Measurements from ENCODE around the gene LARP4B. TPM values are rescaled to one million over a fixed set of nuclear protein-coding genes. Genes with fewer than 3 reads are reported as not detected.

LARP4B gene
- total and polyA plus RNA-seq, 2 donors (not counting 1 experiment from before 2014, with no cell fraction given): 35.6 to 129 TPM

DNA sequence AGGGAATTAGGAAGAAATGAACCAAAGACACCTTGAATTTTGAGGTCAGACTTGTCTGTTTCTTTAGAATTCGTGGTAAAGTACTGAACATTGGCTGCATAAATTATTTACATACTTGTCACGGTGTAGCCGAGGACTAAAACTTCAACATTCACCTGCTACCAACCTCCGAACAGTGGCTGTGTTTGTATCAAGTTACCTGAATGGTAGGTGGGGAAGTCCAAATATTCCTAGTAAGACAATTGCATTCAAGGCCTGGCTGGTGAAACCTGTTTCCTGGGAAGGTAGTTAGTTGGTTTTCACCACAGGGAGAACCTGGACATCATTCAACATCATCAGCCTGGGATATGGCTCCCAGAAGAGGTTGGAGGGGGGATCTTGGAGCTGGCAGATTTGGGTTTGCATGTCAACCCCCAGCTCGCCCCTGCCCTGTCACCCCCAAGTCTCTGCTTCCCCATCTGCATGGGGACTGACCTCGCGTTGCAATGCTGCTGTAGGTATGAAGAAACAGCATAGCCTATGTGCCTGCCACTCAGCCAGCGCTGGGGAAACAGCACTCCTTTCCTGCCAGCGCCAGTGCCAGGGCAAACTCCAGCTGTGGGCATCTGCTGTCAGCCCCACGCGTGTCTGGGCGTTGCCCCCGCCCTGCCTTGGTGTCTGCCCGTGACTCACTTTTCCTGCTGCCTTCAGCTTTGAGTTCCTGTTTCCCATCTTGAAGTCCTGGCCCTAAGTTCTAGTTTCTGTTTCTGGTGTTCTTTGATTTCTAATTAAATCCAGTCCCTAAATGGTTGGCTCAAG lies 12.7 kb upstream of the LARP4B start:
- no peaks in the 10 kb centered on the region for H3K79me2 ChIP-seq (ENCODE audit: control insufficient read depth, insufficient read depth, low read length)
- H2AFZ ChIP-seq (ENCODE audit: insufficient read depth, low read depth, low read length, poor library complexity, severe bottlenecking): peak overlapping the region; percentile 63
- peak overlapping the region; percentile 62 for H3K4me2 ChIP-seq (replicated peaks; ENCODE audit: low read depth, low read length, poor library complexity, severe bottlenecking)
- peaks cover 11 to 18% of the 10 kb centered on the region in 2 donors for H3K4me1 ChIP-seq (ENCODE audit: control insufficient read depth in 2 of 2, insufficient read depth in 2 of 2, low read length in 2 of 2)
- ATAC-seq (ENCODE audit: low read depth): peak; percentile 77
- H3K4me3 Mint-ChIP-seq: peak overlapping the region; percentile 66
- H3K27me3 Mint-ChIP-seq: no peaks in the 10 kb centered on the region
- no peaks in the 10 kb centered on the region for H3K9me3 ChIP-seq (ENCODE audit: control extremely low read depth in 1 of 3, control insufficient read depth in 2 of 3, insufficient read depth in 1 of 3, low read length in 2 of 3)
- no peaks in the 10 kb centered on the region for H3K36me3 ChIP-seq (replicated peaks in 1 of 2; ENCODE audit: control extremely low read depth in 1 of 2, control insufficient read depth in 1 of 2, extremely low read depth in 1 of 2, insufficient read depth in 2 of 2, low read length in 1 of 2)
- DNase-seq: peak; percentile 58
- 7% methylated on average over 10 of the region's 14 CpGs for WGBS (ENCODE audit: insufficient coverage)
- POLR2A ChIA-PET: interaction anchor here (1.3 kb wide), 1 partner anchor 13 kb away, joined by 3 read pairs; the partner anchor contains the start of gene LARP4B
- peaks cover 17% of the 10 kb centered on the region for H3K4me1 Mint-ChIP-seq
- no peak for TF ChIP-seq EZH2 (IDR thresholded peaks at IDR 0.05; ENCODE audit: borderline replicate concordance, insufficient read depth, low read depth, low read length, poor library complexity, severe bottlenecking)
- TF ChIP-seq, protein P1, sequence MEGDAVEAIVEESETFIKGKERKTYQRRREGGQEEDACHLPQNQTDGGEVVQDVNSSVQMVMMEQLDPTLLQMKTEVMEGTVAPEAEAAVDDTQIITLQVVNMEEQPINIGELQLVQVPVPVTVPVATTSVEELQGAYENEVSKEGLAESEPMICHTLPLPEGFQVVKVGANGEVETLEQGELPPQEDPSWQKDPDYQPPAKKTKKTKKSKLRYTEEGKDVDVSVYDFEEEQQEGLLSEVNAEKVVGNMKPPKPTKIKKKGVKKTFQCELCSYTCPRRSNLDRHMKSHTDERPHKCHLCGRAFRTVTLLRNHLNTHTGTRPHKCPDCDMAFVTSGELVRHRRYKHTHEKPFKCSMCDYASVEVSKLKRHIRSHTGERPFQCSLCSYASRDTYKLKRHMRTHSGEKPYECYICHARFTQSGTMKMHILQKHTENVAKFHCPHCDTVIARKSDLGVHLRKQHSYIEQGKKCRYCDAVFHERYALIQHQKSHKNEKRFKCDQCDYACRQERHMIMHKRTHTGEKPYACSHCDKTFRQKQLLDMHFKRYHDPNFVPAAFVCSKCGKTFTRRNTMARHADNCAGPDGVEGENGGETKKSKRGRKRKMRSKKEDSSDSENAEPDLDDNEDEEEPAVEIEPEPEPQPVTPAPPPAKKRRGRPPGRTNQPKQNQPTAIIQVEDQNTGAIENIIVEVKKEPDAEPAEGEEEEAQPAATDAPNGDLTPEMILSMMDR (IDR thresholded peaks at IDR 0.05): no peak
- H3K9ac ChIP-seq (ENCODE audit: low read length): peak overlapping the region; percentile 46
- peak overlapping the region; percentile 51 for H3K27ac Mint-ChIP-seq
- no peaks in the 10 kb centered on the region for H3K9me3 Mint-ChIP-seq (ENCODE audit: insufficient read depth)
- H4K20me1 ChIP-seq (ENCODE audit: control insufficient read depth, insufficient read depth, low read length, poor library complexity, severe bottlenecking): no peaks in the 10 kb centered on the region
- CTCF ChIA-PET: interaction anchor here (0.8 kb wide), 1 partner anchor 13 kb away, joined by 3 read pairs; the partner anchor contains the start of gene LARP4B
- H3K4me3 ChIP-seq (ENCODE audit: control extremely low read depth in 1 of 5, extremely low read depth in 1 of 5, insufficient read depth in 1 of 5, low read depth in 2 of 5, low read length in 4 of 5): peak overlapping the region in 4 of 5 experiments; percentile 8 to 43 (median 32)
- H3K27ac ChIP-seq (ENCODE audit: low read length in 2 of 2): no peak overlapping the region
- intact Hi-C loops (cut with micrococcal nuclease): loop anchor here (1.0 kb wide), 1 partner anchor 14 kb away; no protein-coding TSS in a partner anchor
- no peaks in the 10 kb centered on the region for H3K27me3 ChIP-seq (replicated peaks in 1 of 4; ENCODE audit: control extremely low read depth in 1 of 4, control insufficient read depth in 3 of 4, insufficient read depth in 4 of 4, low read length in 3 of 4)

Measured in B cell (primary cell).